ENCODE measurements around the gene FAM76B.

FAM76B gene

GRCh38 chr11:95728094-95728493 lies 61.5 kb downstream of the FAM76B start:
- DNase-seq = no peak

GRCh38 chr11:95727620-95728019 lies 62.0 kb downstream of the FAM76B start:
- no peak for DNase-seq

GRCh38 chr11:95727111-95727510 lies 62.5 kb downstream of the FAM76B start:
- DNase-seq = no peak

- DNase-seq = no peak
These were observed 64.4 kb downstream of the FAM76B start for GRCh38 chr11:95725196-95725595.

GRCh38 chr11:95723361-95723942 lies 66.1 kb downstream of the FAM76B start:
- DNase-seq = no peak

- DNase-seq = no peak
These were observed 69.4 kb downstream of the FAM76B start for GRCh38 chr11:95720195-95720594.
